Jurkat, Clone E6-1 (cell line): Measurements from ENCODE around the gene MRPL55.

ENCODE experiments used
- DNase-seq: peaks from one replicate; pipeline ENCODE4 v3.0.0-alpha.2; 2011; ENCODE audit warnings: low read depth, low spot score
- H3K4me3 ChIP-seq: 2 replicates; pipeline ENCODE4 v1.5.1; 2011; ENCODE audit warnings: mild to moderate bottlenecking, low read length, control low read depth, moderate library complexity

Gene MRPL55

GRCh38 chr1:228063251-228064191 lies 45.6 kb downstream of the MRPL55 start:
- no peak for DNase-seq
- no peak overlapping the region for H3K4me3 ChIP-seq

- no peak for DNase-seq
- H3K4me3 ChIP-seq, result no peak overlapping the region
These were observed 46.3 kb downstream of the MRPL55 start for GRCh38 chr1:228062812-228063211.

DNA sequence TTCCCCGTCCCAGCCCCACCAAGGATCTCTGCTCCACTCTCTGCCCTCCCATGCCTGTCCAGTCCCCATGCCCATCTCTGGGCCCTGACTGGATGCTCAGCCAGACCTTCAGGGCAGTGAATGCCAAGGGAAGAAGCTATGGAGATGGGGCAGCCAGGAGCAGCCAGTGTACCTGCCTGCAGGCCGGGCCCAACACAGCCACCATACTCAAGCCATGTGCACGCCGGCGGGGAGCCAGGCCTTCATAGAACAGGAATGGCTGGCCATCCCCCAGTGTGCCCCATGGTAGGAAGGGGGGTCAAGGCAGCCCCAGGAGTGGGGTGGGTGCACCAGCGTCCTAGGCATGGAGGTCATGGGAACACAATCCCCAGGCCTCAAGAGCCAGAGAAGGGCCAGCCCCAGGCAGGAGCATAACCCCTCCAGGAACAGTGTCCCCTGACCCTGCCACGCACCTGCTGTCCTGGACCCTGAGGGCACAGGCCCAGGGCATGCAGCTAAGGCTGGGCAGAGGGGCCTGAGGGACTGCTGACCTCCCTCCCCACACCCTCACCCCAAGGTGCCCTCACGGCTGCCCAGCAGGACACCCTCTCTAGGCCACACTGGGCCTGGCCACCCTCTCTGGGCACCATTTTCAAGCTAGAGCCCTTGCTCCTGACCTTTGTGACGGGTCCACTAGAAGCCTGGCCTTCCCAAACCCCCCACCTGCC lies 46.9 kb downstream of the MRPL55 start:
- no peak for DNase-seq
- no peak overlapping the region for H3K4me3 ChIP-seq

DNA sequence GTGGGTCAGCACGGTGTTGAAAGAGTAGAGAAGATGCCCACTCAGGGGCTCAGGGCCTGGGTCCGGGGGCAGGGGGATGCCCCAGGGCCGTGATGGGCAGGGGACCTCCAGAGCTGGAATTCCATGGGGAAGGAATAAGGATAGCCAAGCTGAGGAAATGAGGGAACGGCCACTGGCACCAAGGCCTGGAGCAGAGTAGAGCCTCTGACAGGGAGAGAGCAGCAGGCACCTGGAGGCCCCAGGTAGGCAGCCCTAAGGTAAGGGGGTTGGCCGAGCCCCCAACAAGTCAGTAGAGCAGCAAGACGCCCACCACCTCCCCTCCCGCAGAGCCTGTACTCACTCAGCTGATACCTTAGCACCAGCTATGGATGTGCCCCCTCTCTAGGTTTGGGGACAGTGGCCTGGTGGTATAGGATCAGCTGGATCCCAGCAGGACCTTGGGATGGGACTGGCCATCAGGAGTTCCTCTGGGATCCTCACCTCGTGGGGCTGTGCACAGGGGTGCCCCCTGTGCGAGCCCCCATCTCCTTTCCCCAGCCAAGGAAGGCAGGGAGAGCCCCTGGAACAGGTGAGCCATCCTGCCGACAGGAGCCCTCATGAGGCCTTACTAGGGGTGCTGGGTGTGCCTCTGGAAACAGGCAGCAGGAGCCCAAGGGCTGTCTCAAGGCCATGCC lies 47.6 kb downstream of the MRPL55 start:
- no peak for DNase-seq
- no peak overlapping the region for H3K4me3 ChIP-seq

- no peak for DNase-seq
- H3K4me3 ChIP-seq, result no peak overlapping the region
These were observed 48.5 kb downstream of the MRPL55 start for GRCh38 chr1:228060458-228061190.

DNA sequence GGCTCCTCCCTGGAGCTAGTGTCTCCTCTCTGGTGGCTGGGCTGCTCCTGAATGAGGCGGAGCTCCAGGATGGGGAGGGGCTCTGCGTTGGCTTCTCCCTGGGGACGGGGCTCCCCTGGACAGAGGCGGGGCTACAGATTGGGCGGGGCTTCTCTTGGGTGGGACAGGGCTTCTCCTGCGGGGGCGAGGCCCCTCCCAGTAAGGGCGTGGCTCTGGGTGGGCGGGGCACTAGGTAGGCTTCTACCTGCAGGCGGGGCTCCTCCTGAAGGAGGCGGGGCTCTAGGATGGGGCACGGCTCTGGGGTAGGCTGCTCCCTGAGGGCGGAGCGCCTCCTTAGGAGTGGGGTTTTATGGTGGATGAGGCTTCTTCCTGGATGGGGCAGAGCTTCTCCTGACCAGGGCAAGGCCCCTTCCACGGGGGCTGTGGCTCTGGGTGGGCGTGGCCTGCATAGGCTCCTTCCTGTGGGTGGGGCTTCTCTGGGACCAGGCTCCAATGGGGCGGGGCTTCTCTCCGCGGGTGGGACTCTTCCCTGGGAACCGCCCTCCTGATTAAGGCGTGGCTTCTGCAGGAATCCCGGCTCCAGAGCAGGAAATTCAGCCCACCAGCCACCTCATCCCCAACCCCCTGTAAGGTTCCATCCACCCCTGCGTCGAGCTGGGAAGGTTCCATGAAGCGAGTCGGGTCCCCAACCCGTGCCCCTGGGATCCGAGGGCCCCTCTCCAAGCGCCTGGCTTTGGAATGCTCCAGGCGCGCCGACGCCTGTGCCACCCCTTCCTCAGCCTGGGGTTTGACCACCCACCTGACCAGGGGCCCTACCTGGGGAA lies 49.3 kb downstream of the MRPL55 start:
- peak; percentile 28 for DNase-seq
- H3K4me3 ChIP-seq, result no peak overlapping the region

GRCh38 chr1:228058949-228059633 lies 50.0 kb downstream of the MRPL55 start:
- no peak overlapping the region for H3K4me3 ChIP-seq
- DNase-seq, result no peak

DNA sequence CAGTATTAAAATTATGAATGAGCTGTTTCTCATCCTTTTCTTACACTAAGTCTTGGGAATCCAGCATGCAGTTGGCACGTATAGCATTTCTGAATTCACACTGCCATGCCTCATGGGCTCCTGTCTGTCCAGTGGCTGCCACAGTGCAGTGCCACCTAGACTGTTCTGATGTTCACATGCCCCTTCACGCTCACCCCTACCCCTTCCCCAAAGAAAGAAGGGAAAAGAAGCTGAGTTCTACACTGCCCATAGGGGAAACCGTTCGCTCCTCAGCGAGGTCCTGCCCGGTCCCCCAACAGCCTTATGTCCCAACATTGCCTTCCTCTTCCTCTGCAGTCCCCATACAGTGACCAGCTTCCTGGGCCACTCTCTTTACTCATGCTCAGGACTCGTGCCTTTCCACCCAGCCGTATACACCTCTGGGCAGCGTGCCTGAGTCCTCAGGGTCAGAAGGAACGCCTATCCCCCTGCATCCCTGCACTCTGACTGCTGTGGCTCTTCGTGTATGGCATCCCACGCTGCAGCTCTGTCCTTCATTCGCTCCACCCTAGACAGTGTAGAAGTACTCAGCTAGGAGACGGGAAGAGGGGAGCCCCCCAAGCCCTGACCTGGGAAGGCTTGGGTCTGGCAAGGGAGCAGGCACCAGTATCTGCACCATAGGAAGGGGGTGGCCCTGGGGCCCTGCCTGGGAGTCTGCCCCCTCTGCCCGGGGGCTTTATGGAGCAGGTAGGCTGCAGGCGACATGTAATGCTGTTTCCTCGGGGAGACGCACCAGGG lies 50.7 kb downstream of the MRPL55 start:
- H3K4me3 ChIP-seq, result no peak overlapping the region
- no peak for DNase-seq
